Head of caudate nucleus (tissue), 42 donors: Measurements from ENCODE around the gene ZNF562.
"Not testable (repeated sequence)": the region's sequence is repeated elsewhere in the genome, so short reads cannot be mapped to it uniquely, and the experiment has no call there.

ENCODE experiments used
- DNase-seq, 42 donors: peaks; one replicate each; pipeline versions ENCODE4 v3.0.0 to v3.0.0-alpha.2; 2020 to 2021; ENCODE audit warnings: mixed read lengths in 7 of 42
- intact Hi-C: fragments of 100-400 bp; cut with DNase I; formaldehyde crosslinking; loops from one replicate; pipeline ENCODE4 v1.15.0; 2022

Gene ZNF562

DNA sequence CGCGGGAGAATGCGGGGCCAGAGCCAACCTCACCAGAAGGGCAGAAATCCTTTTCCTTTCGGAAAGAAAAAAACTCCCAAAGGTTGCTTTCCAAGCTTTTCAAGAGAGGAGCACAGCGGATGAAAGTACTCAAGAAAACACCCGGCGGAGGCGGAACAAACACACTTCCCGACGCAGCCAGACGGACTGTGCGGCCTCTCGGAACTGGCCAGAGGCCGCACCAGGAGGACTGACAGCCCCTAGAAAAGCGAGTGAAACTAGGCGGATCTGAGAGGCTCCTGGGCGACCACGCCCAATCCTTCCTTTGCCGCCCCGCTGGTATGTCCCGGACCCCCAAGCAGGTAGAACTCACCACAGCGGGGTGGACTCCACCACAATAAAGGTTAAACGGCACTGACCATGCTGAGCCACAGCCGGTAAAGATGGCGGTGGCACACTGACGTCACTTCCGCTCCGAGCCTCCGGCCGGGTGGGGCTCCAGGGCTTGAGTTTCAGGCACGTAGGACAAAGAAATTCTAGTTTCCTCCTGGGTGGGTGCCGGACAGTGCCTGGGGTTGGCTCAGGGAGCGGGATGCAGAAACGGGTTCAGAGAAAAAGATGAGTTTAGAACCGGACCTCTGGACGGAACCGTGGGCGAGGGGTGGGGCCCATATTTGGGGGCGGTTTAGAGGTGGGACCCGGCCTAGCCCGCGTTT is at the start of gene ZNF562:
Gene ZNF562, minus strand, starts transcription at position 438 of the 695 bp plus-strand sequence. CDS start 14,356 bp downstream, outside the sequence.
- DNase-seq, result peak; percentile 81 to 95 (median 90)
- intact Hi-C loops, result loop anchor here (10.0 kb wide), 2 partner anchors 50 to 90 kb away; partner anchors contain the start of genes ZNF561 and ZNF846

DNA sequence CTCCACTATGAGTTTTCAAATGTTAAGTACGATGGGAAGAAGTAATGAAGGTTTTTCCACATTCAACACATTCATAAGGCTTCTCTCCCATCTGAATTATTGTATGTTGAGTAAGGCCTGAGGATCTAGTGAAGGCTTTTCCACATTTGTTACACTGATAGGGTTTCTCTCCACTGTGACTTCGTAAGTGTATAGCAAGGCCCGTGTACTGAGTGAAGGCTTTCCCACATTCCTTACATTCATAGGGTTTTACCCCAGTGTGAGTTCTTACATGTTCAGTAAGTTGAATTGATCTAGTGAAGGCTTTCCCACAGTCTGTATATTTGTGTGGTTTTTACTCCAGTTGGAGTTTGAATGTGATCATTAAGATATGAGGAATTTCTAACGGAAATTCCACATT is 49.3 kb upstream of the ZNF562 start:
- DNase-seq, result no peak
- intact Hi-C loops, result no loop called here

DNA sequence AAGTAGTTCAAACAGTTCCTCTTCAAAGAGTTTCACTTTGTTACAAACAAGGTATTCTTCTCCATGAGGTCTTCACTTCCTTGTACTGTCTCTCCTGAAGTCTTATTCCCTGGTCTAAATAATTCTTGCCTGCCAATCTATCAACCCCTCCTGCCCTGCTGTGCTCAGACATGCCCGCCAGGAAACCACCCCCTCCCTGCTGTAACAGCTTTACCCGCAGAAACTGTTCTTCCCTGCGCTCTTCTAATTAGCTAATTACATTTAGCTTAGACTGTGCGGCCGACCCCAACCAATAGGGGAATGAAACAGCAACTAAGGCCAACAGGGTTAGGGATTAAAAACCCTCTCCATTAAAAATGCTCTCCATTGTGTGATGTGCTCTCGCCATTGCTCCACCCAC is 47.0 kb upstream of the ZNF562 start:
- intact Hi-C loops, result no loop called here
- no peak for DNase-seq

DNA sequence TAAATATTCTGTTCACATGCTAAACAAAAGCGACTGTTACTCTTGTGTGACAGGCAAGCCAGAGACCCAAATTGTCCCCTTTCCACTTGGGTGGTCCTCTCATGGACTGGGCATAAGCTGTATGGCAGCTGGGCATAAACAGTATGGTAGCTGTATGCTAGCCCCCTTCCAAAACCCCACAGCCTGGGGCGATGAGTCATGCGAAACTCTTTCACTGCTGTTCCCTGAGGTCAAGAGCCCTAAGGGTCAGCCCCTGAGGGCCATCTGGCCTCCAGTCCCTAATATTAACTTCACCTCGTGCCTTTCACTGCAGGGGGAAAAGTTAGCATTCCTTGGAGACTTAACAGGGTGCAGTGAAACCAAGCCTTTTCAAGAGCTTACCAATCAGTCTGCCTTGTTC is 45.6 kb upstream of the ZNF562 start:
- intact Hi-C loops, result no loop called here
- DNase-seq, result no peak

GRCh38 chr19:9711815-9712214 is 36.9 kb upstream of the ZNF562 start:
- DNase-seq, result no peak
- intact Hi-C loops, result no loop called here

- peak in 19 of 42 donors; percentile 4 to 55 (median 20) for DNase-seq
Measured at GRCh38 chr19:9709305-9709704, 34.4 kb upstream of the ZNF562 start.

DNA sequence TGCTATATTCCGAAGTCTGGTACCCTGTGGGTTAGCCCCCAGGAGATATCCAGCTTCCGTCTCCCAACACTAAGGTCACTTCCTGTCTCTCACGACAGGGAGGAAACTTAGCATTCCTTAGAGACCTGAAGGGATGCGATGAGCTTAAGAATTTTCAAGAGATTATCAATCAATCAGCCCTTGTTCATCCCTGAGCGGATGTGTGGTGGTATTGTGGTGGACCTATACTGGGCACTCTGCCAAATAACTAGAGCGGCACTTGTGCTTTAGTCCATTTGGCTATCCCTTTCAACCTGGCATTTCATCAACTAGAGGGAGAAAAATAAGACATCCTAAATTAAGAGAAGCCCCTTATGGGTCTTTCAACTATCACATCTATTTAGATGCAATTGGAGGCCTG is 30.9 kb upstream of the ZNF562 start:
- intact Hi-C loops, result no loop called here
- DNase-seq, result no peak

More at GRCh38 chr19:9709305-9709704, 34.4 kb upstream of the ZNF562 start:
- intact Hi-C loops, result no loop called here

- intact Hi-C loops, result no loop called here
- DNase-seq, result no peak
Measured at GRCh38 chr19:9702186-9702585, 27.3 kb upstream of the ZNF562 start.

DNA sequence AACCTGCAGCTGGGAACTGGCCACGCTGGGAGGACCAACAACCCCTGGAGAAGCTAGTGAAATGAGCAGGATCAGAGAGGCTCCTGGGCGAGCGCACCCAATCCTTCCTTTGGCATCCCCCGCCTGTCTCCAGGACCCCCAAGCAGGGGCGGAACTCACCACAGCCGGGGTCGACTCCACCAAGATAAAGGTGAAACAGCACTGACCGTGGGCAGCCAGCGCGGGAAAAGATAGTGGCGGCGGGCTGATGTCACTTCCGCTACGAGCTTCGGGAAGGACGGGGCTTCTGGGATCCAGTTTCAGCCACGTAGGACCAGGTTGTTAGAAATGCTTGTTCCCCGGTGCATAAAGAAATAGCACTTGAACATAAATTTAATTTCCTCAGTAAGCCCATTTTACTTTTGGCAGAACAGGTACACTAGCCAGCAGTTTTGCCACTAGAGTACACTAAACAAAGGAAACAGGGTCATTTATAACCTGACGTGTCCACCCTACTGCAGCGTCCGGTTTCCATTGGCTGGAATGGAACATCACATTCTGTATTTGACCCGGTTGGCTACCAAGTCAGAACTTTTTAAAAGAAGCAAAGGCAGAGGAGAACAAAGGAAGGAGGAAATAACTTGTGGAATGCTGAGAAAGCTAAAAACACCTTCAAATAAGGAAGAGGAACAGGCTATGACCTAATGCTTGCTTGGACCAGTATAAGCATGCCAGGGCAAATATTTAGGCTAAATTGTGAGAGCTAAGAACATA is 25.5 kb upstream of the ZNF562 start:
- no peak for DNase-seq
- intact Hi-C loops, result no loop called here

DNA sequence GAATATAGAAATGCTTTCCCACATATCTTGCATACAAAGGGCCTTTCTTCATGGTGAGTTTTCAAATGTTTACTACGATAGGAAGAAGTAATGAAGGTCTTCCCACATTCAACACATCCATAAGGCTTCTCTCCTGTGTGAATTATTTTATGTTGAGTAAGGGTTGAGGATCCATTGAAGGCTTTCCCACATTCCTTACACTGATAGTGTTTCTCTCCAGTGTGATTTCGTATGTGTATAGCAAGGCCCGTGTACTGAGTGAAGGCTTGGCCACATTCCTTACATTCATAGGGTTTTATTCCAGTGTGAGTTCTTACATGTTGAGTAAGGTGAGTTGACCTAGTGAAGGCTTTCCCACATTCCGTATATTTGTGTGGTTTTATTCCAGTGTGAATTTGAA is 15.4 kb upstream of the ZNF562 start:
- DNase-seq, intact Hi-C loops: not testable (repeated sequence)

- intact Hi-C loops, result loop anchor here (10.0 kb wide), 2 partner anchors 55 to 85 kb away; partner anchors contain the start of genes ZNF561 and ZNF846
- DNase-seq, result not testable (repeated sequence)
Measured at GRCh38 chr19:9679996-9680395, 5.1 kb upstream of the ZNF562 start.

GRCh38 chr19:9675358-9675901 is 530 bp upstream of the ZNF562 start:
- intact Hi-C loops, result loop anchor here (10.0 kb wide), 2 partner anchors 51 to 89 kb away; partner anchors contain the start of genes ZNF561 and ZNF846
- peak in 4 of 42 donors; percentile 4 to 39 (median 14) for DNase-seq

GRCh38 chr19:9673912-9674662 is 813 bp downstream of the ZNF562 start:
- intact Hi-C loops, result loop anchor here (10.0 kb wide), 2 partner anchors 49 to 91 kb away; partner anchors contain the start of genes ZNF561 and ZNF846
- peak in 17 of 42 donors; percentile 0 to 70 (median 24) for DNase-seq

DNA sequence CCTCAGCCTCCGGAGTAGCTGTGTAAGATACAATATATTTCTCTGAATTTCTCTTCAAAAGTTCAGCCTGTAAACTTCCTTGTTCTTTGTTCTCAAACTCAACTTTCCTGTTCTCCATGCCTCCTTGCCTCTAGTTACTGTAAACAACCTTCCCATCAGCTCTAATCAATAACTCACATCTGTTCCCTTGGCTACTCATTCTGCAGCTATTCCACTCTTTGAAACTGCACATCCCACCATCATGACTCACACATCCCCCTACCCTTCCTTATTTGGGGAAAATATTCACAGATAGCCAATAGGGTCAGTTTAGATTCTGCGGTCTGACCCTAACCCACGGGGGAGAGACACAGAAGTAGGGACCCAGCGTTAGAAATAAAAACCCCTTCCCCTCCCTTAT is 2.0 kb downstream of the ZNF562 start:
- DNase-seq, result no peak
- intact Hi-C loops, result loop anchor here (10.0 kb wide), 2 partner anchors 48 to 92 kb away; partner anchors contain the start of genes ZNF561 and ZNF846

- intact Hi-C loops, result loop anchor here (10.0 kb wide), 2 partner anchors 47 to 93 kb away; partner anchors contain the start of genes ZNF561 and ZNF846
- no peak for DNase-seq
Measured at GRCh38 chr19:9671655-9672054, 3.2 kb downstream of the ZNF562 start.

DNA sequence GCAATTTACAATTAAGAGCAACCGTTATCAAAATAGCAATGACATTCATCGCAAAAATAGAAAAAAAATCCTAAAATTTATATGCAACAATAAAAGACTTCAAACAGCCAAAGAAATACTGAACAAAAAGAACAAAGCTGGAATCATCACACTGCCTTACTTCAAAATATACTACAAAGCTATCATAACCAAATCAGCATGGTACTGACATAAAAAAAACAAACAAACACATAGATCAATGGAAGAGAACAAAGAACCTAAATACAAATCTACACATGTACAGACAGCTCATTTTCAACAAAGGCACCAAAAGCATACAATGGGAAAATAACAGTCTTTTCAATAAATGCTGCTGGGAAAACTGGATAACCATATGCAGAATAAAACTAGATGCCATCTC is 6.4 kb downstream of the ZNF562 start:
- DNase-seq, result no peak
- intact Hi-C loops, result no loop called here

DNA sequence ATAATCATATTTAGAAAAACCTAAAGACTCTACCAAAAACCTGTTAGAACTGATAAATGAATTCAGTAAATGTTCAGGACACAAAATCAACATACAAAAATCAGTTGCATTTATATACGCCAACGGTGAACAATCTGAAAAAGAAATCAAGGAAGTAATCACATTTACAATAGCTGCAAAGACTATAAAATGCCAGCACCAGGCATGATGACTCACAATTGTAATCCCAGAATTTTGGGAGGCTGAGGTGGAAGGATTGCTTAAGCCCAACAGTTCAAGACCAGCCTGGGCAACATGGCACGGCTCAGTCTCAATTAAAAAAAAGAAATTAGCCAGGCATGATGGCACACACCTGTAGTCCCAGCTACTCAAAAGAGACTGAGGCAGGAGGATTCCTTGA is 7.0 kb downstream of the ZNF562 start:
- no peak for DNase-seq
- intact Hi-C loops, result no loop called here

- intact Hi-C loops, result no loop called here
- DNase-seq, result peak in 1 of 42 donors; percentile 17
Measured at GRCh38 chr19:9658769-9659168, 16.1 kb downstream of the ZNF562 start.

DNA sequence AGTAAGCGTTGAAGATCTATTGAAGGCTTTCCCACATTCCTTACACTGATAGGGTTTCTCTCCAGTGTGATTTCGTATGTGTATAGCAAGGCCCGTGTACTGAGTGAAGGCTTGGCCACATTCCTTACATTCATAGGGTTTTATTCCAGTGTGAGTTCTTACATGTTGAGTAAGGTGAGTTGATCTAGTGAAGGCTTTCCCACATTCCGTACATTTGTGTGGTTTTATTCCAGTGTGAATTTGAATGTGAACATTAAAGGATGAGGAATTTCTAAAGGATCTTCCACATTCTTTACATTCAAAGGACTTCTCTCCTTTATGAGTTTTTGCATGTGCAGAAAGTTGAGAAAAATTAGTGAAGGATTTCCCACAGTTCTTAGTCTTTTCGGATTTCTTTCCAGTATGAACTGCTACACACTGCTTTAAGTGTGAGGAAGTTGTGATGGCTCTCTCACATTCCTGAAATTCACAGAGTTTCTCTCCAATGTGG is 21.8 kb downstream of the ZNF562 start:
- DNase-seq, intact Hi-C loops: not testable (repeated sequence)
